Measurements from ENCODE around the gene ADM2. TPM values are rescaled to one million over a fixed set of nuclear protein-coding genes. Genes with fewer than 3 reads are reported as not detected.
"Not testable (repeated sequence)": the region's sequence is repeated elsewhere in the genome, so short reads cannot be mapped to it uniquely, and the experiment has no call there.

Gene ADM2
- total RNA-seq = 1.5 TPM
- long read RNA-seq, full-length matches to known transcripts = 2 of 7 reads
- long read RNA-seq, partial matches to known transcripts = 5 of 7 reads
- long read RNA-seq, other reads (novel, unspliced or antisense) = 0 of 7 reads

GRCh38 chr22:50481440-50482106 lies at the start of gene ADM2:
Gene ADM2 (plus strand): TSS chr22:50481543. CDS start chr22:50481848, 305 bp downstream.
- no peaks in the 10 kb centered on the region for H3K9me3 ChIP-seq
- ATAC-seq = peak; percentile 37 to 59
- intact Hi-C loops (cut with DNase I) = no loop called here
- H3K4me3 ChIP-seq = peak within 1 kb of the TSS; percentile 61
- peaks cover 17% of the 10 kb centered on the region for H3K4me1 ChIP-seq
- H3K36me3 ChIP-seq = no peaks in the 10 kb centered on the region
- no peak within 1 kb of the TSS for H3K27ac ChIP-seq
- peaks cover 51% of the 10 kb centered on the region for H3K27me3 ChIP-seq (ENCODE audit: low read depth)
- TF ChIP-seq CTCF (IDR thresholded peaks at IDR 0.05) = no peak
- DNase-seq = peak; percentile 70

GRCh38 chr22:50432131-50432876 lies 49.0 kb upstream of the ADM2 start:
- Histone ChIP-seq H3K9me3 (no peaks in the 10 kb centered on the region), H3K4me1 (no peaks in the 10 kb centered on the region), H3K4me3 (no peak overlapping the region), H3K27me3 (ENCODE audit: low read depth) (no peaks in the 10 kb centered on the region), H3K36me3 (peaks cover 84% of the 10 kb centered on the region), H3K27ac (no peak overlapping the region)
- no peak for DNase-seq
- TF ChIP-seq CTCF (IDR thresholded peaks at IDR 0.05) = no peak
- ATAC-seq = peak in 1 of 2 donors; percentile 5
- intact Hi-C loops (cut with DNase I) = no loop called here

- H3K4me3 ChIP-seq; ATAC-seq; H3K27me3 ChIP-seq (ENCODE audit: low read depth); H3K4me1 ChIP-seq; H3K27ac ChIP-seq; intact Hi-C loops (cut with DNase I); DNase-seq; H3K9me3 ChIP-seq: not testable (repeated sequence)
- peaks cover 84% of the 10 kb centered on the region for H3K36me3 ChIP-seq
Observed at GRCh38 chr22:50432877-50433510, 48.3 kb upstream of the ADM2 start.

GRCh38 chr22:50434849-50435248 lies 46.5 kb upstream of the ADM2 start:
- Histone ChIP-seq H3K27ac (no peak overlapping the region), H3K4me3 (no peak overlapping the region), H3K36me3 (peaks cover 84% of the 10 kb centered on the region), H3K4me1 (no peaks in the 10 kb centered on the region), H3K9me3 (no peaks in the 10 kb centered on the region), H3K27me3 (ENCODE audit: low read depth) (no peaks in the 10 kb centered on the region)
- intact Hi-C loops (cut with DNase I) = no loop called here
- no peak for TF ChIP-seq CTCF (IDR thresholded peaks at IDR 0.05)
- no peak for DNase-seq
- no peak for ATAC-seq

- ATAC-seq = no peak
- Histone ChIP-seq H3K27ac (no peak overlapping the region), H3K27me3 (ENCODE audit: low read depth) (no peaks in the 10 kb centered on the region), H3K4me1 (no peaks in the 10 kb centered on the region), H3K36me3 (peaks cover 84% of the 10 kb centered on the region), H3K9me3 (no peaks in the 10 kb centered on the region), H3K4me3 (no peak overlapping the region)
- intact Hi-C loops (cut with DNase I) = no loop called here
- DNase-seq = no peak
- no peak for TF ChIP-seq CTCF (IDR thresholded peaks at IDR 0.05)
Observed at GRCh38 chr22:50435291-50436014, 45.9 kb upstream of the ADM2 start.

All from lower lobe of right lung (tissue), 2 donors.